ENCODE data around the gene MMEL1.

- no peak for TF ChIP-seq CTCF (conservative IDR thresholded peaks at IDR 0.05)
- no peak for TF ChIP-seq EZH2 (IDR thresholded peaks at IDR 0.05; ENCODE audit: low read depth)
Measured at GRCh38 chr1:2567083-2567679, 65.6 kb downstream of the MMEL1 start.

Data from PC-9 (cell line).